HUES6 (cell line): ENCODE measurements around the gene SASH1.

Source experiments
- H3K27ac ChIP-seq: 2 replicates; pipeline ENCODE4 v1.7.0; 2013; ENCODE audit warnings: low read depth, mild to moderate bottlenecking, low read length, inconsistent platforms
- H3K27me3 ChIP-seq: 2 replicates; pipeline ENCODE4 v1.6.1; 2013; ENCODE audit warnings: low read length; ENCODE audit not compliant: control insufficient read depth, insufficient read depth
- H3K36me3 ChIP-seq: 2 replicates; pipeline ENCODE4 v1.6.1; 2013; ENCODE audit warnings: low read length; ENCODE audit not compliant: control insufficient read depth, insufficient read depth
- H3K4me1 ChIP-seq: 2 replicates; pipeline ENCODE4 v1.6.1; 2013; ENCODE audit warnings: low read length; ENCODE audit not compliant: control insufficient read depth, insufficient read depth
- H3K4me3 ChIP-seq: 2 replicates; pipeline ENCODE4 v1.5.1; 2013; ENCODE audit warnings: low read depth, low read length
- H3K9ac ChIP-seq: one replicate; pipeline ENCODE4 v1.6.1; 2013; ENCODE audit warnings: mild to moderate bottlenecking, low read length
- H3K9me3 ChIP-seq: 2 replicates; pipeline ENCODE4 v1.6.1; 2013; ENCODE audit warnings: low read depth, low read length; ENCODE audit not compliant: control insufficient read depth, insufficient read depth

The SASH1 gene

DNA sequence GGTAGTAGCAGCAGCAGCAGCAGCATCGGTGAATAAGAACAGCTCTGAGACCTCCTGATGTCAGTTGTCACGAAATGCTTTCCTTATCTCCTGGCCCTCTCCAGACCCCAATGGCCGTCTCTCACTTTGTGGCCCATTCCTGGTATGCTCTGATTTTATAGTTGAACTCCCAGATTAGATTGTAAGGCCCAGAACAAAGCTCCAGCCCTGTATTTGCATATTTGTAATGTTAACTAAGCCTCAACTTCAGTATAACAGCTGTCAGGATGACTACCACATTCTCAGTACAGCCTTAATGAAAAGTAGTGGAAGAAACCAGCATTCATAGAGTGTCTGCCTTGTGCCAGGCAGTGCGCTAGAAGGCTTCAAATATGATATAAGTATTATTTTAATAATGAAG is 180.9 kb downstream of the SASH1 start:
- H3K27me3 ChIP-seq = no peaks in the 10 kb centered on the region
- no peak overlapping the region for H3K9ac ChIP-seq
- peaks cover 2% of the 10 kb centered on the region; the same call in 1 of the 2 replicates for H3K9me3 ChIP-seq
- H3K4me3 ChIP-seq = no peak overlapping the region
- no peak overlapping the region for H3K27ac ChIP-seq
- H3K4me1 ChIP-seq = peaks cover 28% of the 10 kb centered on the region
- peaks cover 29% of the 10 kb centered on the region for H3K36me3 ChIP-seq

DNA sequence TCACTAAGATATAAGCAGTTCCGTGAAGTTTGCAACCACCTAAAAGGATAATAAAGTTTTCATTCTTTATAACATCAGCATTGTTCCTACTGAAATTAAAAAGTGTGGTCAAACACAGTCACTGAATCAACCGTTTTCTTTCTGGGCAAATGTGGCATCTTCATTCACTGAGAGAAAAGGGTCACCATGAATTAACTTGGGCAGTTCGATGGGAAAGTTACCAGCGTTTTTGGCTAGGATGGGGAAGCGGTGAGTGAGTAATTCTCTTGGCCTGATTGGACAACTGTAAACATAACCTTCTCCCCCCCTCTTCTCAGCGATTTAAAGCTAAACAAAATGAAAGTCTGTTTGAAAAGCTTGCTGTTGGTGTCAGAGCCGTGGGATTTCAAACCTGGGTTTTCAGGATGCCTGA is 181.8 kb downstream of the SASH1 start:
- H3K4me1 ChIP-seq = peaks cover 20% of the 10 kb centered on the region
- no peaks in the 10 kb centered on the region for H3K27me3 ChIP-seq
- H3K4me3 ChIP-seq = no peak overlapping the region
- H3K9me3 ChIP-seq = peaks cover 2% of the 10 kb centered on the region; the same call in 1 of the 2 replicates
- H3K27ac ChIP-seq = no peak overlapping the region
- H3K36me3 ChIP-seq = peaks cover 35% of the 10 kb centered on the region
- H3K9ac ChIP-seq = no peak overlapping the region

DNA sequence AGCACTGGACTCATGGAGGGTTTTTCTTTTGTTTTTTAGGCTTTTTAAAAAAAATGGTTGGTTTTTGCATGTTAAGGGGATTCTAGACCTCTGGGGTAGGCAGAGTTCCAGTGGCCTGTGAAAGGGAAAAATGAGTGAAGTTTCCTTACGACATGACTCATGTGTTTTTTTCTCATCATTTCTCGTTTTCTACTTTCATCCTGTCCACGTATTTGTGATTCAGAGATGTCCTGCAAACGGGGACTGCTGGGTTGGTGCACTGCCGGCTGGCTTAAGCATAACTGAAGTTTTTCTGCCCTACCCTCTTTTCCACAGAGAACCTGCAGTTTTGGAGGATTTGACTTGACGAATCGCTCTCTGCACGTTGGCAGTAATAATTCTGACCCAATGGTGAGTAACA is 182.3 kb downstream of the SASH1 start:
- Histone ChIP-seq H3K36me3 (peaks cover 30% of the 10 kb centered on the region), H3K27me3 (no peaks in the 10 kb centered on the region), H3K27ac (no peak overlapping the region), H3K9me3 (peaks cover 2% of the 10 kb centered on the region; the same call in 1 of the 2 replicates), H3K9ac (no peak overlapping the region), H3K4me3 (no peak overlapping the region), H3K4me1 (peaks cover 19% of the 10 kb centered on the region)

DNA sequence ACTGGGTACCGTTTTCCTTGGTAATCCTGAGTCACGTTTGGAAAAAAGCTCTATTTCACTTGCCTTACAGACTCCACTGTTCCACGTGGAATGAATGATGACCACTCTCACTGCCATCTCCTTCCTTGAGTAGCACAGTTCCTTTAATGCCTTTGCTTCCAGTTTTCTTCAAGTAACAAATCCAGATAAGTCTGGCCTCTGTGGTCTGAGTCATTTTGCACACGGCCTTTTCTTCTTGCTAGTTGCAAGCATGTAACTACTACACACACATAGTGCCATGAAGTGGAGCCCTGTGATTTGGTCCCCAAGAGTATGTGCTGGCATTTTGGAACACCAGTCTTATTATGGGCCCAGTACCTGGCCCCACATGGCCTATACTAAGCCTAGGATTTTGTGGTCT is 182.8 kb downstream of the SASH1 start:
- no peak overlapping the region for H3K27ac ChIP-seq

DNA sequence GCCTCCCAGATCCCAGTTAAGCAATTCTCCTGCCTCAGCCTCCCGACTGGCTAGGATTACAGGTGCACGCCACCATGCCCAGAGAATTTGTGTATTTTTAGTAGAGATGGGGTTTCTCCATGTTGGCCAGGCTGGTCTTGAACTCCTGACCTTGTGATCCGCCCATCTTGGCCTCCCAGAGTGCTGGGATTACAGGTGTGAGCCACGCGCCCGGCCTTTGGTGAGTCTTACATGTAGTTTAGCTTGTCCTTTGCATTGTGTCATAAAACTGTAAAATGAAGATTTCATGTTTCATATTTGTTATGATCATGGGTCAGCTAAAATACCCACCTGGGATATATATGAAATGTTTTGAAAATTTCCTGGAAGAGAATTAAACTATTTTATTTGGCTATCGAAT is 183.5 kb downstream of the SASH1 start:
- Histone ChIP-seq H3K27ac (no peak overlapping the region), H3K9ac (no peak overlapping the region), H3K4me1 (peaks cover 25% of the 10 kb centered on the region)

More for the DNA sequence above, 182.8 kb downstream of the SASH1 start:
- no peak overlapping the region for H3K9ac ChIP-seq
- peaks cover 24% of the 10 kb centered on the region for H3K4me1 ChIP-seq
- no peak overlapping the region for H3K4me3 ChIP-seq
- no peaks in the 10 kb centered on the region for H3K27me3 ChIP-seq
- H3K9me3 ChIP-seq = peaks cover 2% of the 10 kb centered on the region; the same call in 1 of the 2 replicates
- H3K36me3 ChIP-seq = peaks cover 25% of the 10 kb centered on the region

DNA sequence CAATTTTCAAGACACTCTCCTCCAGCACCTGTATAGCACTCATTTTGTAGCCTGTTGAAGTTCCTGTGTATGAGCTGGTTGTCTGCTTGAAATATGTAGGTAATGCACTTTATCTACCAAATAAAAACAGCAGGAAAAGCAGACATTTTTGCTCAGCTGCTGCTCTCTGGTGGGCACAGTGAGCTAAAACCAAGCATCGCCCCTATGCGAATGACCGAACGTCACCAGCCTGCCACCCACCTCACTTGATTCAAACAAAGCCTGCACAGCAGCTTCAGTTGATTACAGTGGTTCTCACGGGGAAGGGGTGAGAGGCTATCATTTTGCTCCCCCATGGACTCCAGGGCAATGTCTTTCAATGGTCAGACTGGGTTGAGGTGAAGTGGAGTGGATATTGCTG is 185.7 kb downstream of the SASH1 start:
- Histone ChIP-seq H3K9me3 (peaks cover 2% of the 10 kb centered on the region; the same call in 1 of the 2 replicates), H3K27ac (no peak overlapping the region), H3K9ac (no peak overlapping the region), H3K27me3 (no peaks in the 10 kb centered on the region), H3K4me3 (no peak overlapping the region), H3K4me1 (peaks cover 20% of the 10 kb centered on the region), H3K36me3 (peaks cover 41% of the 10 kb centered on the region)

More for the DNA sequence above, 183.5 kb downstream of the SASH1 start:
- Histone ChIP-seq H3K27me3 (no peaks in the 10 kb centered on the region), H3K4me3 (no peak overlapping the region), H3K9me3 (peaks cover 2% of the 10 kb centered on the region; the same call in 1 of the 2 replicates), H3K36me3 (peaks cover 21% of the 10 kb centered on the region)

DNA sequence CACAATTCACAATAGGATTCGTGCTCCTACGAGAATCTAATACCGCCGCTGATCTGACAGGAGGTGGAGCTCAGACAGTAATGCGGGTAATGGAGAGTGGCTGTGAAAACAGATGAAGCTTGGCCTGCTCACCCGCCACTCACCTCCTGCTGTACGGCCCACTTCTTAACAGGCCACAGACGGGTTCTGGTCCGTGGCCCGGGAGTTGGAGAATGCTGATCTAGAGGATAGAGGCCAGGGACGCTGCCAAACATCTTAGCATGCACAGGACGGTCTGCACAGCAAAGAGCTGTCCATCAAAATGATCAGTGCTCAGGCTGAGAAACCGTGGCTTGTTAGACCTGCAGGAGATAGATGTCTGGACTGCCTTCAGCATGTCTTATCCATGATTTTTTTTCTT is 186.4 kb downstream of the SASH1 start:
- Histone ChIP-seq H3K27ac (no peak overlapping the region), H3K36me3 (peaks cover 48% of the 10 kb centered on the region), H3K4me1 (peaks cover 17% of the 10 kb centered on the region), H3K9me3 (peaks cover 2% of the 10 kb centered on the region; the same call in 1 of the 2 replicates), H3K27me3 (no peaks in the 10 kb centered on the region), H3K4me3 (no peak overlapping the region), H3K9ac (no peak overlapping the region)

DNA sequence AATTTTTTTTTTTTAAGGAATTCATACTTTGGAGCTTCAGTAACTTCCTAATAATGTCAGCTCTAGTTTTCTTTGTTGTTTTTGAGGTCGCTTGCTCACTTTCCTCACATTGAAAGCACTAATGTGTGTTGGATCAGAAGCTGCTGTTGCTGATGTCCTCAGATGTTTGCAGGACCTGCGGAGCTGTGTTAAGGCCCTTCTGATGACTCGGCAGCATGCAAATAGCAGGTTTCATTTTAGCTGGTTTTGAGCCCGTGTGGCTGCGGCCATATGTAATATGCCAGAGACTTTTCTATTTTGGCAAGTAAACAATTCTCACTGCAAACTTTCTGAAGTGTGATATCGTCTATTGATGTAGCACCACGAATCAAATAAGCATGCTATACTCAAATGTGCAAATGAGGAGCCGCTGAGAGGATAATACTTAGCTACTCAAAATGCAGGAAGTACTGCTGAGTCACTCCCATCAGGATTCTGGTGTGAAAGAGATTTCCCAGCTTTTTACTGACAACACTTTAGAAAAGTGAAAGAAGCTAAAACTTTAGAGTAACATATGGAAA is 187.8 kb downstream of the SASH1 start:
- peaks cover 2% of the 10 kb centered on the region; the same call in 1 of the 2 replicates for H3K9me3 ChIP-seq
- H3K36me3 ChIP-seq = peaks cover 62% of the 10 kb centered on the region
- H3K27me3 ChIP-seq = no peaks in the 10 kb centered on the region
- H3K4me3 ChIP-seq = peak overlapping the region; percentile 19; the same call in 1 of the 2 replicates
- peaks cover 17% of the 10 kb centered on the region for H3K4me1 ChIP-seq
- H3K27ac ChIP-seq = peak overlapping the region; percentile 92
- H3K9ac ChIP-seq = peak overlapping the region; percentile 15

DNA sequence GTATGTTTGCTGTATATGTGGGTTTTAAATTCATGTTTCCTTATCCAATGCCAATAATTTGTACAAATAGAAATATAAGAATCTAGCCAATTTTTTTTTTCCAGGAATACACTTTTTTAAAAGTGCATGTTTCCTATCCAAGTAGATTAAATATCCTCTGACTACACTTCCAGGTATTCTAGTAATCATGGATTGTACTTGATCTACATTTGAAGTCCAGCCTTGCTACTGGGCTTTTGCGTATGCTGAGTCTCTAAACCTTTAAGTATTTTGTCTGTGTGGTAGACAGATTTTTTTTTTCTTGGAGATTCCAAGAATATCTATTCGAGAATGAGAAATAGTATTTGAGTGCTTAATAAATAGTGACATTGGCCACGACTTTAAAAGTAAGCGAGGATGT is 188.3 kb downstream of the SASH1 start:
- no peaks in the 10 kb centered on the region for H3K27me3 ChIP-seq
- peak overlapping the region; percentile 92 for H3K27ac ChIP-seq
- H3K4me1 ChIP-seq = peaks cover 17% of the 10 kb centered on the region
- peaks cover 67% of the 10 kb centered on the region for H3K36me3 ChIP-seq
- H3K9me3 ChIP-seq = peaks cover 2% of the 10 kb centered on the region; the same call in 1 of the 2 replicates
- H3K9ac ChIP-seq = no peak overlapping the region
- no peak overlapping the region for H3K4me3 ChIP-seq

DNA sequence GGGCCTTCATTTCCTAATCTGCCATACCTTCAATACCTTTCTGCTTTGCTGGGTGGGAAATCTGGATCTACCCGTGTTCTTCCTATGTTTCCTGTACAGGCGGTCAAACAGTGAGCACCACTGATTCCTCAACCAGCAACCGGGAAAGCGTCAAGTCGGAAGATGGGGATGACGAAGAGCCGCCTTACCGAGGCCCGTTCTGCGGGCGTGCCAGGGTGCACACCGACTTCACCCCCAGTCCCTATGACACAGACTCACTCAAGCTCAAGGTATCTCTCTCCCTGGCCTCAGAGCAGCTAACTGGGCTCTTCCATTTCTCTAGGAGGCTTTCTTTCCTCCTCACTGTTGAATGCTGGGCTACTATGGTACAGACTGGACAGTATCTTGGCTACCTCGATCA is 190.1 kb downstream of the SASH1 start:
- Histone ChIP-seq H3K9ac (no peak overlapping the region), H3K27me3 (no peaks in the 10 kb centered on the region), H3K36me3 (peaks cover 72% of the 10 kb centered on the region), H3K27ac (no peak overlapping the region), H3K9me3 (peaks cover 2% of the 10 kb centered on the region; the same call in 1 of the 2 replicates), H3K4me1 (peaks cover 17% of the 10 kb centered on the region), H3K4me3 (no peak overlapping the region)

DNA sequence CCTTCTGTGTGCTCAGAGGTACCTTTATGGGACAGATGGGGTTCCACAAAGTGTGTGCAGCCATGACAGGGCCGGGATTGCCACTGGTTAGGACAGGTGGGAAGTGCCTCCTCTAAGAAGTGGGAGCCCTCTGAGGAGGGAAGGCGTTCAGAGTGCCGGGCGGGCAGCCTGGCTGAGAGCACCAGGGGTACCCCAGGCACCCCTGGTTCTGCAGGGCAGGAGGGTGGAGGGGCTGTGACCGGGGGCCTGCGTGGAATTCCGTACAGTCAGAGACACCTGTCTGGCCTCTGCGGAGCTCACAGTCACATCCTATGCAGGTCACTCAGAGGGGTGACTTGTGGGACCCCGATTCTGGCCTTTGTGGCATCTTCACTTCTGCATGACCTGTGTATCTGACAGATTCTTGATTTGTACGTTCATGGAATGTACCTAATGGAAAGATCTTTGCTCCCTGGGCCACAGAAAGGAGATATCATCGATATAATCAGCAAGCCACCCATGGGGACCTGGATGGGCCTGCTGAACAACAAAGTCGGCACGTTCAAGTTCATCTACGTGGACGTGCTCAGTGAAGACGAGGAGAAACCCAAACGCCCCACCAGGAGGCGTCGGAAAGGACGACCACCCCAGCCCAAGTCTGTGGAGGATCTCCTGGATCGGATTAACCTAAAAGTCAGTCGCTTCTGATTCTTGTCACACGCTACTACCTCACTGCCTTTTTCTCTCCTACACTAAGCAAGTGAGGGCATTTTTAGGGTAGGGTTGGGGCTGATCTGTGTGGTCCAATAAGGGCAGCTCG is 190.9 kb downstream of the SASH1 start:
- Histone ChIP-seq H3K4me3 (no peak overlapping the region), H3K27ac (no peak overlapping the region), H3K9ac (no peak overlapping the region), H3K9me3 (peaks cover 1% of the 10 kb centered on the region; the same call in 1 of the 2 replicates), H3K27me3 (no peaks in the 10 kb centered on the region), H3K36me3 (peaks cover 70% of the 10 kb centered on the region), H3K4me1 (peaks cover 23% of the 10 kb centered on the region)
